ENCODE data around the gene KNDC1.
"Not testable (repeated sequence)": the region's sequence is repeated elsewhere in the genome, so short reads cannot be mapped to it uniquely, and the experiment has no call there.

KNDC1 gene

GRCh38 chr10:133168617-133169031 is 8.6 kb downstream of the KNDC1 start:
- no peak for DNase-seq
- Histone ChIP-seq H3K27me3 (peaks cover 7% of the 10 kb centered on the region; the same call in 1 of the 2 replicates), H3K4me3 (ENCODE audit: low read depth, low read length) (no peak overlapping the region)

DNA sequence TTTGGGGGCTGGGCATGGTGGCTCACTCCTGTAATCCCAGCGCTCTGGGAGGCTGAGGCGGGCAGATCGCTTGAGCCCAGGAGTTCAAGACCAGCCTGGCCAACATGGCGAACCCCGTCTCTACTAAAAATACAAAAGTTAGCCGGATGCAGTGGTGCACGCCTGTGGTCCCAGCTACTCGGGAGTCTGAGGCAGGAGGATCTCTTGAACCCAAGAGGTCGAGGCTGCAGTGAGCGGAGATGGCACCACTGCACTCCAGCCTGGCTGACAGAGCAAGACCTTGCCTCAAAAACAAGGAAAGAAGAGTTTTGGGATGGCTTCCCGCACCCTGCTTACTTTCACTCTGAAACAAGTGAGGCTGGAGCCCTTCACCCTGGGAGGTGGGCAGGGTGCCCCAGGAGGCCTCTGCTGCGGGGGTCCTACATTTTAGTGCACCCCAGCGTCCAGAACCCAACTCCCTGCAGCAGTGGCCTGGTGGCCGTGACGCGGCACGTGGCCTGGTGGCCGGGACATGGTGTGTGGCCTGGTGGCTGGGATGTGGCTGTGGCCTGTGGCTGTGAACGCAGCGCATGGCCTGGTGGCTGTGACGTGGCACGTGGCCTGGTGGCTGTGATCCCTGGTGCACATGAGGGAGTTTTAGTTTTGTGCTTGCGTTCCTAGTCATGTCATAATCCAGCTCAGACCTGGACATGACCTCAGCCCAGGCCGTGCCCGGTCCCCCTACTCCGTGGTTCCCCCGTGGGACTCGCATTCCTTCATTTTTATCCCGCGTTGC is 9.3 kb downstream of the KNDC1 start:
- no peaks in the 10 kb centered on the region for H3K36me3 ChIP-seq
- H3K4me3 ChIP-seq (ENCODE audit: low read depth, low read length), result no peak overlapping the region
- H3K4me1 ChIP-seq, result no peaks in the 10 kb centered on the region
- H3K27me3 ChIP-seq, result peaks cover 7% of the 10 kb centered on the region; the same call in 1 of the 2 replicates
- no peaks in the 10 kb centered on the region; the same call in 1 of the 2 replicates for H3K9me3 ChIP-seq
- TF ChIP-seq, protein P1, sequence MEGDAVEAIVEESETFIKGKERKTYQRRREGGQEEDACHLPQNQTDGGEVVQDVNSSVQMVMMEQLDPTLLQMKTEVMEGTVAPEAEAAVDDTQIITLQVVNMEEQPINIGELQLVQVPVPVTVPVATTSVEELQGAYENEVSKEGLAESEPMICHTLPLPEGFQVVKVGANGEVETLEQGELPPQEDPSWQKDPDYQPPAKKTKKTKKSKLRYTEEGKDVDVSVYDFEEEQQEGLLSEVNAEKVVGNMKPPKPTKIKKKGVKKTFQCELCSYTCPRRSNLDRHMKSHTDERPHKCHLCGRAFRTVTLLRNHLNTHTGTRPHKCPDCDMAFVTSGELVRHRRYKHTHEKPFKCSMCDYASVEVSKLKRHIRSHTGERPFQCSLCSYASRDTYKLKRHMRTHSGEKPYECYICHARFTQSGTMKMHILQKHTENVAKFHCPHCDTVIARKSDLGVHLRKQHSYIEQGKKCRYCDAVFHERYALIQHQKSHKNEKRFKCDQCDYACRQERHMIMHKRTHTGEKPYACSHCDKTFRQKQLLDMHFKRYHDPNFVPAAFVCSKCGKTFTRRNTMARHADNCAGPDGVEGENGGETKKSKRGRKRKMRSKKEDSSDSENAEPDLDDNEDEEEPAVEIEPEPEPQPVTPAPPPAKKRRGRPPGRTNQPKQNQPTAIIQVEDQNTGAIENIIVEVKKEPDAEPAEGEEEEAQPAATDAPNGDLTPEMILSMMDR (IDR thresholded peaks at IDR 0.05; ENCODE audit: low read depth, low read length), result no peak
- no peak for DNase-seq

More at GRCh38 chr10:133168617-133169031, 8.6 kb downstream of the KNDC1 start:
- Histone ChIP-seq H3K36me3 (no peaks in the 10 kb centered on the region), H3K4me1 (no peaks in the 10 kb centered on the region), H3K9me3 (no peaks in the 10 kb centered on the region; the same call in 1 of the 2 replicates)
- TF ChIP-seq, protein P1 (IDR thresholded peaks at IDR 0.05; ENCODE audit: low read depth, low read length), result no peak

- no peaks in the 10 kb centered on the region for H3K36me3 ChIP-seq
- H3K27me3 ChIP-seq, result peaks cover 4% of the 10 kb centered on the region; the same call in 1 of the 2 replicates
- DNase-seq, result no peak
- H3K4me3 ChIP-seq (ENCODE audit: low read depth, low read length), result no peak overlapping the region
- no peaks in the 10 kb centered on the region for H3K4me1 ChIP-seq
- no peaks in the 10 kb centered on the region; the same call in 1 of the 2 replicates for H3K9me3 ChIP-seq
- TF ChIP-seq, protein P1 (IDR thresholded peaks at IDR 0.05; ENCODE audit: low read depth, low read length), result no peak
These were observed 10.1 kb downstream of the KNDC1 start for GRCh38 chr10:133170092-133170491.

DNA sequence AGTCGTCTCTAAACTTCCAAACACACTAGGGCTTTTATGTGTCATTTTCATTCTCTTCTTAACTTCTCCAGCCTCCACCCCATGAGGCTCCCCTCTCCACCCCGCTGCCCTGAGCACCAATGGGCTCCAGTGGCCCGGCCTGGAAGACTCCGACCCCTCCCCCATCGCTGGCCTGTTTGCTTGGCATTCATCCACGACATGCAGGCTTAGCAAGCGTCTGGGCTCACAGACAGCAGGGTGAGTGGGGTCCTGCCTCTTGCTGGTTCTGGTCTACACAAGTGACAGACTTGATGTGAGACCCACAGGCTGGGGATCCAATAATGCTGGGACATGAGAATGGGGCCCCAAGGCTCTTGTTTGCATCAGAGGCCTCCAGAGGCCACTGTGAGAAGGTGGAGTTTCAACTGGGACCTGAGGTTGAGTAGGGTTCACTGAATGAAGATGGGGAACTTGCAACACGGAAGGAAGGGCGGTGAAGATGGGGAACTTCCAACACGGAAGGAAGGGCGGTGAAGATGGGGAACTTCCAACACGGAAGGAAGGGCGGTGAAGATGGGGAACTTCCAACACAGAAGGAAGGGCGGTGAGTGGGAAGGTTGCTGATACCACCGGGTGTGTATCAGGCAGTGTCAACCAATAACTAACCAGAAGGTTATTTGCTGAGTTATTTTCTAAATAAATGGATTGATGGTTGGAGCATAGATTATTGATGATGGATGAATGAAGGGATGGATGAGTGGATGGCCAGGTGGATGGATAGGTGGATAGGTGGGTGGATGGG is 14.0 kb downstream of the KNDC1 start:
- peaks cover 3% of the 10 kb centered on the region for H3K27me3 ChIP-seq
- H3K9me3 ChIP-seq, result no peaks in the 10 kb centered on the region; the same call in 1 of the 2 replicates
- DNase-seq, result no peak
- TF ChIP-seq, protein P1 (IDR thresholded peaks at IDR 0.05; ENCODE audit: low read depth, low read length), result no peak
- no peak overlapping the region for H3K4me3 ChIP-seq (ENCODE audit: low read depth, low read length)
- no peaks in the 10 kb centered on the region for H3K36me3 ChIP-seq
- H3K4me1 ChIP-seq, result no peaks in the 10 kb centered on the region

- no peak for DNase-seq
- Histone ChIP-seq H3K36me3 (no peaks in the 10 kb centered on the region), H3K4me3 (ENCODE audit: low read depth, low read length) (no peak overlapping the region), H3K4me1 (no peaks in the 10 kb centered on the region), H3K9me3 (no peaks in the 10 kb centered on the region; the same call in 1 of the 2 replicates), H3K27me3 (peaks cover 11% of the 10 kb centered on the region)
- TF ChIP-seq, protein P1 (IDR thresholded peaks at IDR 0.05; ENCODE audit: low read depth, low read length), result no peak
These were observed 14.8 kb downstream of the KNDC1 start for GRCh38 chr10:133174689-133175263.

DNA sequence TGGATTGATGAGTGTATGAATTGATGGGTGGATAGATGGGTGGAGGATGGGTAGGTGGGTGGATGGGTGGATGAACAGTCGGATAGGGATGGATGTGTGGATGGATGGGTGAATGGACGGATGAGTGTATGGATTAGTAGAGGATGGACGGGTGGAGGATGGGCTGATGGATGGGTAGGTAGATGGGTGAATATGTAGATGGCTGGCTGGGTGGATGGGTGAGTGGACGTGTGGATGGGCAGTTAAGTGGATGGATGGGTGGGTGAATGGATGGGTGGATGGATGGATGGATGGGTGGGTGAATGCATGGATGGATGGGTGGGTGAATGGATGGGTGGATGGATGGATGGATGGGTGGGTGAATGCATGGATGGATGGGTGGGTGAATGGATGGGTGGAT is 15.6 kb downstream of the KNDC1 start:
- DNase-seq; H3K9me3 ChIP-seq; H3K4me1 ChIP-seq; H3K4me3 ChIP-seq (ENCODE audit: low read depth, low read length); H3K36me3 ChIP-seq: not testable (repeated sequence)
- H3K27me3 ChIP-seq, result peaks cover 19% of the 10 kb centered on the region

Measured in BE2C (cell line).